HG02970 (cell line): ENCODE data around the gene MRPL51.
"Not testable (repeated sequence)": the region's sequence is repeated elsewhere in the genome, so short reads cannot be mapped to it uniquely, and the experiment has no call there.

ENCODE experiments used
- ATAC-seq: cut with Tn5 transposase; IDR thresholded peaks from one replicate; pipeline ENCODE4 v1.9.1; 2021; ENCODE audit warnings: mild to moderate bottlenecking, moderate library complexity, moderate number of reproducible peaks; ENCODE audit not compliant: unreplicated experiment, low FRiP score

MRPL51 gene

DNA sequence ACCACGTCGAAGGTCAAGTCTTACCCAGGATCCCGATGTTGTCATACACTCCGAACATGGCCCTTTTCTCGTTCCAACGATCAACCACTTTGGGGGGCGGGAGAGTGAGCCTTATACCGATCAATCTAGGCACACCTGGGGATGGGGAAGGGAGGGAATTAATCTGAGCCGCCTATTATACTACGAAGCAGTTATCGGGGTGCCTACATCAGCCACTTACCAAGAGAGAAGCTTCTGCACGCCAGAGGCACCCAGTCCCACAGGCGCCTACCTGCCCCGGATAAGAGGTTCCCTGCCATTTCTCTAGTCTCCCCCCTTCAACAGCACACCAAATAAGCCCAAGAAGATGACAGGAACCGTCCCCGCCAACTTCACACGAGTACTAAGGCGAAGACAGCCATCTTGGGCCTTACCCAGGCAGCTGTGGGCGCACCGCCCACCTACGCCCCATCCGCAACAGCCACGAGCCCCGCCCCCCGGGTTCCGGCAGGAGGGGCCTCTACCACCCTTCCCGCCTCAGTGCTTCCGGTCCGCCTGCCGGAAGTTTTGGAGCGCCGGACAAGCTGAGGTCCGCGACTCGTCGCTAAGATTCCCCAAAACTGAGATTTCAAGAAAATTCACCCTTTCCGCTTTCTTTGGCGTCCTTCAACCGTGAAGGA is at the start of gene MRPL51:
TSS of gene MRPL51 (minus strand) at position 425 of the 659 bp plus-strand sequence. CDS start at position 299, 126 bp downstream.
- peak; percentile 62 for ATAC-seq

DNA sequence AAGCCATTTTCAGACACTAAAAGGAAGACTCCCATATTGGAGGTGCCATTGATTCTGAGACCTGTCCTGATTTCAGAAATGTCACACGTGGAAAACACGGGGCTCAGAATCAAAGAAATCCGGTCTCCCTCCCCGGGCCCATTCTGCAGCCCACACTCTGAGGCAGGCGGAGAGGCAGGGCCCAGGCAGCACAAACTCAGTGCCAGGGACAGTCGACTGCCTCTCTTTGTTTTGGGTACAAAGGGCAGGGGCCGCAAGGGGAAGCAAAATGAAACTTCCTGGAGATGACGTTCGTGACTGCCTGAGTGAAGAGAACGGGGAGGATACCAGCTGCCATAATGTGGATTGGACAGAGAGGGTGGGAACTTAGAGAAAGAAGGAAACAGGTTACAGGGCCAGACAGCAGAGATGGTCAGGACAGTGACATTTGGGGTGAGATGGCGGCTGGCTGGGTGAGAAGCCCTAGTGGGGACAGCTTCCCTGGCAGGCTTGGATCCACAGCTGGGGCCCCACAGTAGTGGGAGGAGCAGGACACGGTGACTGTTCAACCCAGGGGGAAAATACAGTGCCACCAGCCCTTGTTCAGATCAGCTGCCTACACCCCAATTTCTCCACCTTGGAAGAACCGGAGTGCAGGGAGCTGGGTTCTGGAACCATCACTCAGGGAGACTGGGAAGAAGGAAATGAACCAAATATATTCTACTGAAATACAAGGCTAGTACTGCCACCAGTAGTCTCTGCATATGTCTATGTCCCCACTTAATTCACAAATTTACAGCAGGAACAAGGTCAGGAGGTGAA is 49.3 kb upstream of the MRPL51 start:
- no peak for ATAC-seq

DNA sequence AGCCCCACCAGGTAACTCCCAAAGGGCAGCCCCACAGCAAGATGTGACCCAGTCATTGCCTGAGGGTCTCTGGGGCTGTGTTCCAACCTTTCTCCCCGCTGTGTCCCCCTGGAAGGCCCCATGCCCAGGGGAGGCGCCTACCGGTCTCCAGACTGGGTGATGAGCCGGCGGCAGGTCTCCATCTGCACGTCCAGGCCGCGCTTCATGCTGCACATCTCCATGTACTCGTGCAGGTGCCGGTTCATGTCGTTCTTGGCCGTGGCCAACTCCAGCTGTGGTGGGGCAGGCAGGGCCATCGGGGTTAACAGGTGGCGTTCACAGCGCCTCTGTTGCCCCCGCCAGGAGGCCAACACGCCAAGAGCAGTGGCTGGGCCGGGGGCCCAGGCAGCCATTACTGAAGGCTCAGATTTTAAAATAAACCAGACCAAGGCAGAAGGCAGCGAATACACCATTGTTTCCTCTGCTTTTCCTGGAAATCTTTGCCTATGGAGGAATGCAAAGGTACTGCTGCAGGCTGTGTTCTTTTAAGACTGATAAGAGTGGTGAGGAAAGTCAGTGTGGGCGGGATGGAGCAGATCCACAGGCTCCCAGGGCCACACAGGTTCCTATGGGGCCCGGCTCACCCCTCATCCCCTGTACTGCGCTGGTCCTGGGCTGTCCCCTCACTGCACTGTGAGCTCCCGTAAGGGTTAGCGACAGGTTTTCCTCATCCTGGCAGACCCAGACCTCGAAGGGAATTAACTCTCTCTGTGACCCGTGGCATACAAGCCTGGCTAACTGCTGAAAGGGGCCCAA is 48.5 kb upstream of the MRPL51 start:
- ATAC-seq, result no peak

DNA sequence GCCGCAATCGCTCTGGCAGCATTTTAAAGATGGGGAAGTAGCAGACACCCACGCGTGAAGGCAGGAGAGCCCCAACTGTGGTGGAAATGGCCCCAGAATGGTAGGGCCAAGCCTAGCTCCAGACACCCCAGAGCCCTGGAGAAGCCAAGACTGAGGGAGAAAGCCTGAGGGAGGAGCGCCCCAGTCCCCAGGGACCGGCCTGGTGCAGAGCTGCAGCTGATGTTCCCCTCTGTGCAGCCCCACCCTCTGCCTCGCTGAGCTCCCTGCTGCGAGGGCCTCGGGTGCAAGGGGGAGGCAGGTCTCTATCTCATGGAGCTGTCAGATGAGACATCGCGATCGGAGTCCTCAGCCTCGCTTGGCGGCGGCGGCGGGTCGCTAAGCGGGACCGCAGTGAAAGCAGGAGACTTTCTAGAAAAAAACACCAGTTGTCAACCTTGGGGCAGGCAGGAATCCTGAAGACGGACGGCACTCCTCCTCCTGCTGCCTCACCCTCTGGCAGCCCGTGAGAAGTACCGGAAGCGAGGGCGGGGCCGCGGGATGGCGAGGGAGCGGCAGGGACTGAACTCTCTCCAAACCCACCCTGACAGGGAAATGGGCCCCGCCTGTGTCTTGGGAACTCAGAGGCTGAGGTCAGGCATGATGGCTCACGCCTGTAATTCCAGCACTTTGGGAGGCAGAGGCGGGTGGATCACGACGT is 47.3 kb upstream of the MRPL51 start:
- ATAC-seq, result no peak

DNA sequence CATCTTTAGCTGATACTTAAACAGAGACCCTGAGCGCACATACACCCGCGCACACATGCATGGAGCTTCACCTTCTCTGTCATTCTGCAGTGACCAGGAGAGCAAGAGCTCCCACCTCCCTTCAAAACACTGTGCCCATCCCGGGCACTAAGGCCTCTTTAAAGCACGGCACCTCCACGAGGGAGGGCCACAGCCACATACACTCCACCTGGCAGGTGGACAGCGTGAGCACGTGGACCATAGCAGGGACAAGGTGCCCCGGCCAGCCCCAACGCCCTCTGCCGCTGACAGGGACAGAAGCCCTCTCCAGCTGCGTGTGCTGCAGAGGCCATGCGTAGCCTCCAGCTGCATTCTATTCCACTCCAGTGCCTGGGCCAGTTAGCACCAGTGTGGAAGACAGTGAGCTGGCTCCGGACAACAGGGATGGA is 46.7 kb upstream of the MRPL51 start:
- no peak for ATAC-seq

DNA sequence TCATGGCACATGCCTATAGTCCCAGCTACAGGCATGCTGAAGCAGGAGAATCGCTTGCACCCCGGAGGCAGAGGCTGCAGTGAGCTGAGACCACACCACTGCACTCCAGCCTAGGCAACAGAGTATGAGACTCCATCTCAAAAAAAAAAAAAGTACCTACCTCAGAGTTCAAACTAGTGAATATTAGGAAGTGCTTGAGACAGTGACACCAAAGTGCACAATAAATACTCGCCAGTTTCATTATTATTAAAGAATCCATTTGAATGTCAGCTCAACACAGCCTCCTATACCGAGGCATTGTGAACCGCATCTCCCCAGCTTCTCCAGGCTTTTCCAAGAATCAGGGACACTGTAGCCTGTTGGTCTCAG is 46.2 kb upstream of the MRPL51 start:
- ATAC-seq, result no peak

DNA sequence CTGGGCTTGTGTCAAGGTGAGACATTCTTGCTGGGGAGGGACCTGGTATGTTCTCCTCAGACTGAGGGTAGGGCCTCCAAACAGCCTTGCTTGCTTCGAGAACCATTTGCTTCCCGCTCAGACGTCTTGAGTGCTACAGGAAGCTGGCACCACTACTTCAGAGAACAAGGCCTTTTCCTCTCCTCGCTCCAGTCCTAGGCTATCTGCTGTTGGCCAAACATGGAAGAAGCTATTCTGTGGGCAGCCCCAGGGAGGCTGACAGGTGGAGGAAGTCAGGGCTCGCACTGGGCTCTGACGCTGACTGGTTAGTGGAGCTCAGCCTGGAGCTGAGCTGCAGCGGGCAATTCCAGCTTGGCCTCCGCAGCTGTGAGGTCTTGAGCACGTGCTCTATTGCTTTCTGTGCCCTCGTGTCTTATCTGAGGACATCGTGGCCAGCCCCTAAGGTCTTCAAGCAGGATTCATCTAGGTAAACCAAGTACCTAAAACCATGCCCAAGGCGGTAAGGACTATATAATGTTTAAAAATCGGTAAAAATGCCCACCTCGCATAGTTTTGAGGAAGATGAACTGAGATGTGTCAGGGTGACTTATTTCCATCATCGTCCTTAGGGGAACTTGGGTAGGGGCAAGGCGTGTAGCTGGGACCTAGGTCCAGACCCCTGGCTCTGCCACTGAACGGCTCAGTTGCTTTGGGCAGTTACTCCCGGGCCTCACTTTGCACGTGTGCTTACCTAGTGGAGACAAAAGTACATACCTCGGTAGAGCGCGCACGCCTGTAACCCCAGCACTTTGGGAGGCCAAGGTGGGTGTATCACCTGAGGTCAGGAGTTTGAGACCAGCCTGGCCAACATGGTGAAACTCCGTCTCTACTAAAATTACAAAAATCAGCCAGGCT is 45.6 kb upstream of the MRPL51 start:
- ATAC-seq, result no peak

DNA sequence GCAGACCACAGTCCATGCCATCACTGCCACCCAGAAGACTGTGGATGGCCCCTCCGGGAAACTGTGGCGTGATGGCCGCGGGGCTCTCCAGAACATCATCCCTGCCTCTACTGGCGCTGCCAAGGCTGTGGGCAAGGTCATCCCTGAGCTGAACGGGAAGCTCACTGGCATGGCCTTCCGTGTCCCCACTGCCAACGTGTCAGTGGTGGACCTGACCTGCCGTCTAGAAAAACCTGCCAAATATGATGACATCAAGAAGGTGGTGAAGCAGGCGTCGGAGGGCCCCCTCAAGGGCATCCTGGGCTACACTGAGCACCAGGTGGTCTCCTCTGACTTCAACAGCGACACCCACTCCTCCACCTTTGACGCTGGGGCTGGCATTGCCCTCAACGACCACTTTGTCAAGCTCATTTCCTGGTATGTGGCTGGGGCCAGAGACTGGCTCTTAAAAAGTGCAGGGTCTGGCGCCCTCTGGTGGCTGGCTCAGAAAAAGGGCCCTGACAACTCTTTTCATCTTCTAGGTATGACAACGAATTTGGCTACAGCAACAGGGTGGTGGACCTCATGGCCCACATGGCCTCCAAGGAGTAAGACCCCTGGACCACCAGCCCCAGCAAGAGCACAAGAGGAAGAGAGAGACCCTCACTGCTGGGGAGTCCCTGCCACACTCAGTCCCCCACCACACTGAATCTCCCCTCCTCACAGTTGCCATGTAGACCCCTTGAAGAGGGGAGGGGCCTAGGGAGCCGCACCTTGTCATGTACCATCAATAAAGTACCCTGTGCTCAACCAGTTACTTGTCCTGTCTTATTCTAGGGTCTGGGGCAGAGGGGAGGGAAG is 44.7 kb upstream of the MRPL51 start:
- not testable (repeated sequence) for ATAC-seq

DNA sequence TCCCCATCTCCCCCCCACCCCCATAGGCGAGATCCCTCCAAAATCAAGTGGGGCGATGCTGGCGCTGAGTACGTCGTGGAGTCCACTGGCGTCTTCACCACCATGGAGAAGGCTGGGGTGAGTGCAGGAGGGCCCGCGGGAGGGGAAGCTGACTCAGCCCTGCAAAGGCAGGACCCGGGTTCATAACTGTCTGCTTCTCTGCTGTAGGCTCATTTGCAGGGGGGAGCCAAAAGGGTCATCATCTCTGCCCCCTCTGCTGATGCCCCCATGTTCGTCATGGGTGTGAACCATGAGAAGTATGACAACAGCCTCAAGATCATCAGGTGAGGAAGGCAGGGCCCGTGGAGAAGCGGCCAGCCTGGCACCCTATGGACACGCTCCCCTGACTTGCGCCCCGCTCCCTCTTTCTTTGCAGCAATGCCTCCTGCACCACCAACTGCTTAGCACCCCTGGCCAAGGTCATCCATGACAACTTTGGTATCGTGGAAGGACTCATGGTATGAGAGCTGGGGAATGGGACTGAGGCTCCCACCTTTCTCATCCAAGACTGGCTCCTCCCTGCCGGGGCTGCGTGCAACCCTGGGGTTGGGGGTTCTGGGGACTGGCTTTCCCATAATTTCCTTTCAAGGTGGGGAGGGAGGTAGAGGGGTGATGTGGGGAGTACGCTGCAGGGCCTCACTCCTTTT is 44.0 kb upstream of the MRPL51 start:
- ATAC-seq, result no peak

DNA sequence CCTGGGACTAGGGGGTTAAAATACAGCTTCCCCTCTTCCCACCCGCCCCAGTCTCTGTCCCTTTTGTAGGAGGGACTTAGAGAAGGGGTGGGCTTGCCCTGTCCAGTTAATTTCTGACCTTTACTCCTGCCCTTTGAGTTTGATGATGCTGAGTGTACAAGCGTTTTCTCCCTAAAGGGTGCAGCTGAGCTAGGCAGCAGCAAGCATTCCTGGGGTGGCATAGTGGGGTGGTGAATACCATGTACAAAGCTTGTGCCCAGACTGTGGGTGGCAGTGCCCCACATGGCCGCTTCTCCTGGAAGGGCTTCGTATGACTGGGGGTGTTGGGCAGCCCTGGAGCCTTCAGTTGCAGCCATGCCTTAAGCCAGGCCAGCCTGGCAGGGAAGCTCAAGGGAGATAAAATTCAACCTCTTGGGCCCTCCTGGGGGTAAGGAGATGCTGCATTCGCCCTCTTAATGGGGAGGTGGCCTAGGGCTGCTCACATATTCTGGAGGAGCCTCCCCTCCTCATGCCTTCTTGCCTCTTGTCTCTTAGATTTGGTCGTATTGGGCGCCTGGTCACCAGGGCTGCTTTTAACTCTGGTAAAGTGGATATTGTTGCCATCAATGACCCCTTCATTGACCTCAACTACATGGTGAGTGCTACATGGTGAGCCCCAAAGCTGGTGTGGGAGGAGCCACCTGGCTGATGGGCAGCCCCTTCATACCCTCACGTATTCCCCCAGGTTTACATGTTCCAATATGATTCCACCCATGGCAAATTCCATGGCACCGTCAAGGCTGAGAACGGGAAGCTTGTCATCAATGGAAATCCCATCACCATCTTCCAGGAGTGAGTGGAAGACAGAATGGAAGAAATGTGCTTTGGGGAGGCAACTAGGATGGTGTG is 43.1 kb upstream of the MRPL51 start:
- ATAC-seq, result no peak

DNA sequence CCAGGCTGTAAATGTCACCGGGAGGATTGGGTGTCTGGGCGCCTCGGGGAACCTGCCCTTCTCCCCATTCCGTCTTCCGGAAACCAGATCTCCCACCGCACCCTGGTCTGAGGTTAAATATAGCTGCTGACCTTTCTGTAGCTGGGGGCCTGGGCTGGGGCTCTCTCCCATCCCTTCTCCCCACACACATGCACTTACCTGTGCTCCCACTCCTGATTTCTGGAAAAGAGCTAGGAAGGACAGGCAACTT is 42.6 kb upstream of the MRPL51 start:
- ATAC-seq, result no peak

DNA sequence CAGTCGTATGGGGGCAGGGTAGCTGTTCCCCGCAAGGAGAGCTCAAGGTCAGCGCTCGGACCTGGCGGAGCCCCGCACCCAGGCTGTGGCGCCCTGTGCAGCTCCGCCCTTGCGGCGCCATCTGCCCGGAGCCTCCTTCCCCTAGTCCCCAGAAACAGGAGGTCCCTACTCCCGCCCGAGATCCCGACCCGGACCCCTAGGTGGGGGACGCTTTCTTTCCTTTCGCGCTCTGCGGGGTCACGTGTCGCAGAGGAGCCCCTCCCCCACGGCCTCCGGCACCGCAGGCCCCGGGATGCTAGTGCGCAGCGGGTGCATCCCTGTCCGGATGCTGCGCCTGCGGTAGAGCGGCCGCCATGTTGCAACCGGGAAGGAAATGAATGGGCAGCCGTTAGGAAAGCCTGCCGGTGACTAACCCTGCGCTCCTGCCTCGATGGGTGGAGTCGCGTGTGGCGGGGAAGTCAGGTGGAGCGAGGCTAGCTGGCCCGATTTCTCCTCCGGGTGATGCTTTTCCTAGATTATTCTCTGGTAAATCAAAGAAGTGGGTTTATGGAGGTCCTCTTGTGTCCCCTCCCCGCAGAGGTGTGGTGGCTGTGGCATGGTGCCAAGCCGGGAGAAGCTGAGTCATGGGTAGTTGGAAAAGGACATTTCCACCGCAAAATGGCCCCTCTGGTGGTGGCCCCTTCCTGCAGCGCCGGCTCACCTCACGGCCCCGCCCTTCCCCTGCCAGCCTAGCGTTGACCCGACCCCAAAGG is 42.1 kb upstream of the MRPL51 start:
- ATAC-seq, result peak; percentile 18

DNA sequence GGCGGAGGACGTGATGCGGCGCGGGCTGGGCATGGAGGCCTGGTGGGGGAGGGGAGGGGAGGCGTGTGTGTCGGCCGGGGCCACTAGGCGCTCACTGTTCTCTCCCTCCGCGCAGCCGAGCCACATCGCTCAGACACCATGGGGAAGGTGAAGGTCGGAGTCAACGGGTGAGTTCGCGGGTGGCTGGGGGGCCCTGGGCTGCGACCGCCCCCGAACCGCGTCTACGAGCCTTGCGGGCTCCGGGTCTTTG is 41.6 kb upstream of the MRPL51 start:
- peak; percentile 9 for ATAC-seq

DNA sequence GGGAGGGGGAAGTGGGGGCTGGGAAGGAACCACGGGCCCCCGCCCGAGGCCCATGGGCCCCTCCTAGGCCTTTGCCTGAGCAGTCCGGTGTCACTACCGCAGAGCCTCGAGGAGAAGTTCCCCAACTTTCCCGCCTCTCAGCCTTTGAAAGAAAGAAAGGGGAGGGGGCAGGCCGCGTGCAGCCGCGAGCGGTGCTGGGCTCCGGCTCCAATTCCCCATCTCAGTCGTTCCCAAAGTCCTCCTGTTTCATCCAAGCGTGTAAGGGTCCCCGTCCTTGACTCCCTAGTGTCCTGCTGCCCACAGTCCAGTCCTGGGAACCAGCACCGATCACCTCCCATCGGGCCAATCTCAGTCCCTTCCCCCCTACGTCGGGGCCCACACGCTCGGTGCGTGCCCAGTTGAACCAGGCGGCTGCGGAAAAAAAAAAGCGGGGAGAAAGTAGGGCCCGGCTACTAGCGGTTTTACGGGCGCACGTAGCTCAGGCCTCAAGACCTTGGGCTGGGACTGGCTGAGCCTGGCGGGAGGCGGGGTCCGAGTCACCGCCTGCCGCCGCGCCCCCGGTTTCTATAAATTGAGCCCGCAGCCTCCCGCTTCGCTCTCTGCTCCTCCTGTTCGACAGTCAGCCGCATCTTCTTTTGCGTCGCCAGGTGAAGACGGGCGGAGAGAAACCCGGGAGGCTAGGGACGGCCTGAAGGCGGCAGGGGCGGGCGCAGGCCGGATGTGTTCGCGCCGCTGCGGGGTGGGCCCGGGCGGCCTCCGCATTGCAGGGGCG is 41.0 kb upstream of the MRPL51 start, which contains the start of gene GAPDH:
TSS of gene GAPDH (plus strand) at position 595 of the 772 bp plus-strand sequence. CDS start 316 bp downstream, outside the sequence.
- ATAC-seq, result peak; percentile 48

DNA sequence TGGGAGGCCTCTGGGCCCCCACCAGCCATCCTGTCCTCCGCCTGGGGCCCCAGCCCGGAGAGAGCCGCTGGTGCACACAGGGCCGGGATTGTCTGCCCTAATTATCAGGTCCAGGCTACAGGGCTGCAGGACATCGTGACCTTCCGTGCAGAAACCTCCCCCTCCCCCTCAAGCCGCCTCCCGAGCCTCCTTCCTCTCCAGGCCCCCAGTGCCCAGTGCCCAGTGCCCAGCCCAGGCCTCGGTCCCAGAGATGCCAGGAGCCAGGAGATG is 40.5 kb upstream of the MRPL51 start:
- peak; percentile 5 for ATAC-seq

DNA sequence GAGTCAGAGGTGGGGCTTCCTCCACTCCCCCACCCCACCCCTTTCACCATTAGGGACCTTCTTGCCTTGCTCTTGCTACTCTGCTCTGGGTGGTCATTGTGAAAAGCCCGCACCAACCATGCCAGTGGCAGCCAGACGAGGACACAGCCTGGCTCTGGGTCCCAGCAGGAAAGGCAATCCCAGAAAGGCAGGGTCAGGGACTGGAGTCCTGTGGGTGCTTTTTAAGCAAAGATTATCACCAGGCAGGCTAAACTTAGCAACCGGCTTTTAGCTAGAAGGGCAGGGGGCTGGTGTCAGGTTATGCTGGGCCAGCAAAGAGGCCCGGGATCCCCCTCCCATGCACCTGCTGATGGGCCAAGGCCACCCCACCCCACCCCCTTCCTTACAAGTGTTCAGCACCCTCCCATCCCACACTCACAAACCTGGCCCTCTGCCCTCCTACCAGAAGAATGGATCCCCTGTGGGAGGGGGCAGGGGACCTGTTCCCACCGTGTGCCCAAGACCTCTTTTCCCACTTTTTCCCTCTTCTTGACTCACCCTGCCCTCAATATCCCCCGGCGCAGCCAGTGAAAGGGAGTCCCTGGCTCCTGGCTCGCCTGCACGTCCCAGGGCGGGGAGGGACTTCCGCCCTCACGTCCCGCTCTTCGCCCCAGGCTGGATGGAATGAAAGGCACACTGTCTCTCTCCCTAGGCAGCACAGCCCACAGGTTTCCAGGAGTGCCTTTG is 40.0 kb upstream of the MRPL51 start:
- no peak for ATAC-seq
